NCI-H2081 (cell line): ENCODE results near the gene ZNF664.
A peak's percentile ranks its signal among the peaks of the same experiment; 100 is the strongest.

Experiments
- DNase-seq, 2 experiments: peaks; one replicate each; lab custom pipeline; 2025; lab: John Stamatoyannopoulos, UW

The ZNF664 gene

DNA sequence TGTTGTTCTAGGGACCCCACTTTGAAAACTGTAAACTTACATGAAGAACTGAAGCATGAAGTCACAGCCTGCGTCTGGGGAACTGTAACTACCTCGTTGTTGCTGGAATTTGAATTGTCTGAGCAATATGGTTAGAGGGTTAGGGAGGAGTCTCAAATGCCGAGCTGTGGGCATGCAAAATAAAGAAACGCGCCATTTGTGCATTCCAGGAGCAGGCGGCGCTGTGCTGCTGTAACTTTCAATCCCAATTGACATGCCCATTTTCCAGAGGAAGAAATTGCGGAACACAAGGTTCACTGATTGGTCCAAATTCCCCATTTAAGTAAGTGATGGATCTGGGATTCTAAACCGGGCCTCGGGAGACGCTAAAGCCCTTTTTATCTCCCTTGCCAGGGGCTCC is 61.3 kb downstream of the ZNF664 start:
- no peak for DNase-seq

DNA sequence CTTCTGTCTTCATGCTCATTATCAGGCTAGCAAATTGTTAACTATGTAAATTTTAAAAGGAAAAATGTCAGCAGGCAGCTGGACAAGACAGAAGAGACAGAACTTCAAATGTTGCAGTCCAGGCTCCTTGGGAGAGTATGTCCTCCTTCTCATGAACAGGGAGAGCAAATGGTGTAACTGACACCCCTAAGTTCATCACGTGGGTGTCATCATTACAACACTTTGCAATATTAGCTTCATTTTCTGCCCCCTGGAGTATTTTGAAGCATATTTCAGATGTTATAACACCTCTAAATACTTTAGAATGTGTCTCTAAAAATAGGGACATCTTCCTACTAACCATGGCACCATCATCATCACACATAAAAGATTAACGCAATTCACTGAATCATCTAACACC is 62.1 kb downstream of the ZNF664 start:
- no peak for DNase-seq

DNA sequence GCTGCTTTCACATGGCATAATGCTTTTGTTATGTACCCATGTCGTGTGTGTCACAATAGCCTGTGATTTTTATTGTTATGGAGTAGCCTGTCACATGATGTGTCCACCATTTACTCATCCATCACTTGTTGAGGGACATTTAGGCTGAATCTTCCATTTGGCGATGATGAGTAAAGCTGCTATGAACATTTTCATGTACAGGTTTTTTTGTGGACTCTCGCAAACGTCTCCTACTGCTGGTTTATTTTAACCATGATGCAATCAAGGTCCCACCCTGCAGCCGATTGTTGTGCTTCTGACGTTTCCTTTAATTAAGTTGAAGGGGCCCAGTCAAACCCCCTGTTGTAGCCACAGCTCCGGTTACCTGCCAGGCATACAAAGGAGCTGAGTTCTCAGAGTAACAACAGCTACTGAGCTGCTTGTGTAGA is 63.2 kb downstream of the ZNF664 start:
- peak in 1 of 2 experiments; percentile 34 for DNase-seq

DNA sequence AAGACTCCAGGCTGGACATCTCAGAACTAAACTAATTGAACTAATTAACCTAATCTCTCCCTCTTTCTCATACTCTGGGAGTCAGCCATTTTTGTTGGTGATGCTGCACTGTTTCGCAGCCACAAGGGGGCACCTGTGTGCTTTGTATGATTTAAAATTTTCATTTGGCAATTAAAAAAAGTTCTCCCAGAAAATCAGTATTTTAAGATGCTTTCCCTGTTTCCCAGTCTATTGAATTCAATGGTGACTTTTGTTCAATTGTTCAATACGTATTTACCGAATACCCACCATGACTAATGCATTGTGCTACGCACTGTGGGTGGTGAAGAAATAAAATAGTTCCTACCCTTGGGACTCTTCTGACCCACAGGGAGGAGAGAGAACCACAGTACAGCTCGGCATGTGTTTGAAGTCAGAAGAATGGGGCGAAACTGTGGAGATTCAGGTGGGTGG is 63.7 kb downstream of the ZNF664 start:
- DNase-seq = peak; percentile 27 to 47

DNA sequence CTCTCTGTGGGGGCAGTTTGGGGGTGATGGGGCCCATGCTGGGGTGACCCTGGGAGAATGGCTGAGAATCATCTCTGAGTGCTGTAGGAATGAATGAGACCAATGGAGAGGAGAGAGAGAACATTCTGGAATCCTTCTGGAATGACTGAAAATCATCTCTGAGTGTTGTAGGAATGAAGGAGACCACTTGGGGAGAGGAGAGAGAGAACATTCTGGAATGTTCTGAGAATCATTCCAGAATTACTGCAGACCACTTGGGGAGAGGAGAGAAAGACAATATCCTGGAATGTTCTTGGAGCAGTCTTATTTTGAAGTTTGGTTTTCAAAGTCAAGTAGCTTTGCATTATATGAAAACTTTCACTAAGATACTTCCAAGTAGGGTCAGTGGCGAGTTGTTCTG is 64.3 kb downstream of the ZNF664 start:
- no peak for DNase-seq

DNA sequence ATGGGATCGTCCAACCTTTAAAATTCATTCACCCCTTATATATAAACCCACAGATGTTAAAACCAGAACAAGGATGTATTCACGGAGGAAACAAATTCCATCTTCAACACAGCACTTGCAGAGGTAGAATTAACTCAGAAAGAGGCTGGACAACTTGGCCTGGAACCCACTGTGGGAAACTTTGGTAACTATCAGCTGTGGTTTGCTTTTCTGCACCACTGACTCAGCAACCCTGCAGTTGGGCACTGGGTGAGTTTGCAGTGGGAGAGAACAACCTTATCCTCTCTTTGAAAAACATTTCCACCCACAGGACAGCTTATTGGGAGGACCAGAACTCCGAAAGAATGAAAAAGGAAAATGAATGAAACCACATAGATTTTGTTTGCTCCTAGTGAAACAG is 66.3 kb downstream of the ZNF664 start:
- DNase-seq = no peak

DNA sequence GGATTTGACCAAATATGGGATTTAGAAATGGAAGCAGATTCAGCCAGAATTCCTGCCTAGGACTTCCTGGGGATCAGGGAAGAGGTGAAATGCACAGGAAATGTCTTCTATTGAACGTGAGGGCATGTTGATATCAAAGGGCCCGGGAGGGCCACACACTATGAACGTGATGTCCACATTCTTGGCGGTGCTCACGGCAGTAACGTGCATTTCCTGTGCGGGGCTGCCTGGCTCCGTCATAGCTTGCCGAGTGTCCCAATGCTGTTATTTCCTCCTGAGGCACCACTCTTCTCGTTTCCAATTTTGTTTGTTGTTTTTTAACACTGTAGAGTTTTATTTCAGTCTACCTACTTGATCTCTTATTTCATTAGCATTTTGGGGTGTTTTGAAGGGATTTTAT is 67.3 kb downstream of the ZNF664 start:
- no peak for DNase-seq

DNA sequence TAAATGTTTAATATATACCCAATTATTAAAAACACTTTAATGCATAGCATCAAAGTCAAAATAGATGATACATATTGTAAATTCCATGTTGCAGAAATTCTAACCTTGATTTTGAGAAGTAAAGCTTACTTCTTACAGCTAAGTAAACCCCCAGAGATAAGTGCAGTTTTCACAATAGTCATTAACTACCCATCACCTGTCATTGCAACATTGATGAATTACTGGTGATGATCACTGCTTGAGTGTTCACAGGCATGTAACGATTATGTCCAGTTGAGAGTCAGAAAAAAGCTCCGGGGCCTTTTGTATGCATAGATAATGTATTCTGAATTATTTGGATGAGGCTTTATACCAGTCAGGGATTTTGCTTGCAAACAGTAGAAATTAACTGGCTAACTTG is 67.7 kb downstream of the ZNF664 start:
- no peak for DNase-seq

DNA sequence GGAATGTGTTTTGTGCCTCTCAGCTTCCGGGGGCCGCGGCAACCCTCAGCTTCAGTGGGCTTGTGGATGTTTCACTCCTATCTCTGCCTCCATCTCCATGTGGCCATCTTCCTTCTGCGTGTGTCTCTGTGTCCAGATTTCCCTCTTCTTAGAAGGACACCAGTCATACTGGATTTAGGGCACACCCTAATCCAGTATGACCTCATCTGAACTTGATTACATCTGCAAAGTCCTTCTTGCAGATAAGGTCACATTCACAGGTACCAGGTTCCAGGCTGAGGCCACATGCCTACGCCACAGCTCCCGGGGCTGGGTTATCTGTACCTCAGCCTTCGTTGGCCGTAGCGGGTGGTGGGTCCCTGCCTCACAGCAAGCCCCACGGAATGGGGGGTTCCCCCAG is 68.9 kb downstream of the ZNF664 start:
- DNase-seq = no peak

DNA sequence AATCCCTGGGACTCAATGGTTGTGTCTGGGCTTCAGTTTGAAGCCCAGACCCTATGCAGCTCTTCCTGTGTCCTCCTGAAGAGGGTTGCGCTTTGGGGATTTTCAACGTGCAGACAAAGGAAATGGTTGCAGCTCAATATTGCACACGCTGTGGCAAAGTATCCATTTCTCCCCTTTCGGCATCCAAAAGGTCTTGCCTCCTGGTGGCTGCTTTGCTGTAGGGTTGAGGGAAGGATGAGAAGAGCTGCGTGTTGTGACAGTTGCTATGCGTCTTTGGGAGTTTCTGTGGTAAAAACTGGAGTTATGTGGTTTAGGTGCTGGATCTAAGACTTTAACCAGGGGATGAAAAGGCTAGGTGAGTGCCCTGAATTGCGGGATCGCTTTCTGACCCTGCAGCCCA is 71.0 kb downstream of the ZNF664 start:
- no peak for DNase-seq

DNA sequence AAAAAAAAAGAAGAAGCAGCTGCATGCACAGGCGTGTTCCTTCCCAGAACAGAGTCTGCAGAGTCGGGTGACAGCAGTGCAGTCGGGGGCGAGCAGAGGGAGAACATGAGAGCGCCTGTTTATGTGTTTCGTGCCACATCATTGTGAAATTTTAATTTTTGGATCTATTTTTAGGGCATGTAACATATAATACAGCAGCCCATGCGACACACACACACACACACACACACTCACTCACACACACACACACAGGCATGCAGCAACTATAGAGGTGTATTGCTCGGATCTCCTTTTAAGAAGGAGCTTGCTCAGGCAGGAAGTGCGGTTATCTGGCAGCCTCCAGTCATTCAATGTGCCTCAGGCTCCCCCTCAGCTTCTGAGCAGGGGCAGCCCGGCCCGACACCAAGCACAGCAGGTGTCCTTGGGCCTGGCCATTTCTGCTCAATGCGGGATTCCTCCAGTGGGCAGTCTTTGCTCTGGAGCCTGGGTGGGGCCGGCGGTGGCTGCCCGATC is 71.8 kb downstream of the ZNF664 start:
- DNase-seq = no peak

DNA sequence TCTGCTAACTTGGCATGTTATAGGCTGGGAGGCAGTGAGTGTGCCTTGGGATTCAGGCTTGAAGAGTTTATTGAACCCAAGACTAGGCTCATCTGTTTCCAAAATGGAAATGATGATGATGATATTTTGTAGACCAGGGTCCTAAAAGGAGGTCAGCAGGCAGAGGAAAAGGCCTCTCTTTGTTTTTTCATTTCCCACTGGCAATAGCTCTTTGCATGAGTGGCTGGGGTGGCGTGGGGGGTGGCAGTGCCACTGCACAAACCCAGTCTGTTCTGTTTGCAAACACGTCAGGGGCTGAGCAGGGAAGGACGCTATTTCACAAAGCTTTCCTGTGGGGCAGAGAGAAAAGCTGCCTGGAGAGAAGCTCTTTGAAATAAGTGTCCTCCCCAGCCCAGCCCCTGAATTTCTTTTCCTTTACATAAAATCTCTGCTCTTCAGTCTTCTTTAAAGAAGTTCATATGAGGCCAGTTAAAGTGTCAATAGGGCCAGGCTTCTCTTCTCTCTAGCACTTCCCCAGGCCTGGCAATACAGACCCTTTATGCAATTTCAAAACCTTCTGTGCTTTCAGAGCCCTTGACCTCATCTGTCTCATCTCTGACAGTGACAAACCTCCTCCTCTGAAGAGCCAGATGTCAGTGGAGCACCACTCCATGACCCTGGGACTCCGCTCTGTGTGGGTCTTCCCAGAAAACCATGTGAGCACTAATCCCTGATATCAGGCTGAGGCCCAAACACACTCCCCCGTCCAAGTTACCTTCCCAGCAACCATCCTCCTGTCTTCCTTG is 72.8 kb downstream of the ZNF664 start:
- DNase-seq = no peak

DNA sequence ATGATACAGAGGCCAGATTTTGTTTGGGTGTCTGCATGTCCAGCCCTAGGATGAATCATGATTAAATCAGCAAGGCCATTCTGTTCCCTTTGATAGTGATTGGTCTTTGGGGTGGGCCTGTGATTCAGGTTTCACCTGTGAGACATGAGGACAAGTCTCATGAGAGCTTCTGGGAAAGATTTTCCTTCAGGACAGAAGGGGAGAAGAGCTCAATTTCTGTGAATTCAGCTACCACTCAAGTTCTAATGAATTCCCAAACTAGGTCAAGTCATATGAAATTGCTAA is 73.4 kb downstream of the ZNF664 start:
- DNase-seq = no peak

DNA sequence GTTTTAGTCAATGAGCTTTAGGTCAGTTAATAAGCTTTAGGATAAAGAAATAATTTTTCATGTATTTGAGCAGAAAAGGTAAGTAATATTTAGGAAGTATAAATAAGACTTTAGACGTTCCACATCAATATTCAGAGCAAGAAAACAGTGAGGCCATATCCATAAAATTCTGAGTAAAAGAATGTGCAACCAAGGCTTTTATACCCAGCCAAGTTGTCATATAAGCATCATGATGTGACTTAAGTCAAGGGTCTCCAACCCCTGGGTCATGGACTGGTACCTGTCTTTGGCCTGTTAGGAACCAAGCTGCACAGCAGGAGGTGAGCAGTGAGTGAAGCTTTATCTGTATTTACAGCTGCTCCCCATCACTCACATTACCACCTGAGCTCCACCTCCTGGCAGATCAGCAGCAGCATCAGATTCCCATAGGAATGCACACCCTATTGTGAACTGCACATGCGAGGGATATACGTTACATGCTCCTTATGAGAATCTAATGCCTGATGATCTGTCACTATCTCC is 74.1 kb downstream of the ZNF664 start:
- no peak for DNase-seq

DNA sequence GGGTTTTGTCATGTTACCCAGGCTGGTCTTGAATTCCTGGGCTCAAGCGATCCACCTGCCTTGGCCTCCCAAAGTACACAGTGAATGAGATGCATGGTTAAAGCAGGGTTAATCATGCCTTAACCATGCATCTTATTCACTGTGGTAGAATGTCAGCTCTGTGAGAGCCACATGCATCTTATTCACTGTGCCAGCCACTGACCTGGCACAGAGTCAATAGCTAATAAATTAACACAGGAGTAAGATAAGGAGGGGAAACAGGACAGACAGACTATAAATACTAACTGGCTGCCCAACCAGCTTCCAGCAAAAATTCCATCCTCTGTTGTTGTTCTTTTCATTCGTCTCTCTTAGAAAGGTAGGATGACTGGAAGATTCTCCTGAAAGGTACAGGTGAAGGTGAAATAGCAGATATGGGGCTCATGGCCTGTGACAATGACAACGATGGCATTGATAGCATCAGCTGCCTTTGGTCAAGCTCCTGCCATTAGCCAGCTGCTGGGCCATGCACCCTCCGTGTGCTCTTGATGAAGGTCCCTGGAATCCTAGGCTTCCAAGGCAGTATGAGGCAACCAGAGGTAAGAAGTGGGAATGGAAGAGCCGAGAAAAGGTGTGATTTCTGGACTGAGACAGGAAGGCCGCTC is 76.6 kb downstream of the ZNF664 start:
- no peak for DNase-seq

DNA sequence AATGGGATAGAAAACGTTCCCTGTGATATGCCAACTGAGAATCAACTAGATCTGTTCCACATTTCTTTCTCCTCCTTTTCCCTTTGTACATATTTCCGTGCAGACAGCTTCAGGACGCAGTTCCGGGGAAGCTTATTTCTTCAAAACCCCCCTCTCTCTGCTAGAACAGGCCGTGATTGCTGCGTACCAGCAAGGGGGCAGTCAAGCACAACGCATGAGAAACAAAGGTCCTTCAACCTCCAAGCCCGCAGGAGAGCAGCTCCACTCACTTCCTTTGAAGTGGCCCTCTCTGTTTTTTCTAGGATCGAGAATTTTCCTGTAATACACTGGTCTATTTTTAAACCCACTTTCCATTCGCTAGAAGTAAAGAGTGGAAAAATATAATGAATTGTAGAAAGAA is 80.8 kb downstream of the ZNF664 start:
- peak in 1 of 2 experiments; percentile 10 for DNase-seq

DNA sequence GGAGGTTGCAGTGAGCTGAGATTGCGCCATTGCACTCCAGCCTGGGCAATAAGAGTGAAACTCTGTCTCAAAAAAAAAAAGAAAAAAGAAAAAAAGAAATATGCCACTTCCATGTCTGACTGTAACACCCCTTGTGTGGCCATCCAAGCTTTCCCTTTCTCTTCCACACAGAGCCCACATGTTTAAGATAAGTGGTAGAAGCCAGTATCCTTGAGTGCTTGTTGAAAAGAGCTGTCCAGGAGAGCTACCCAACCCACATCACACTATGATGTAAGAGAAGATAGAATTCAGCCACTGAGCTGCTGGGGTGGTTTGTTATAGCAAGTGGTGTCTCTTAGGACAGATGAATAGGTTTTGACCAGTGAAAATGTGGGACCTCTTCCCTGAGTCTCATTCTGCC is 82.1 kb downstream of the ZNF664 start:
- DNase-seq = no peak

DNA sequence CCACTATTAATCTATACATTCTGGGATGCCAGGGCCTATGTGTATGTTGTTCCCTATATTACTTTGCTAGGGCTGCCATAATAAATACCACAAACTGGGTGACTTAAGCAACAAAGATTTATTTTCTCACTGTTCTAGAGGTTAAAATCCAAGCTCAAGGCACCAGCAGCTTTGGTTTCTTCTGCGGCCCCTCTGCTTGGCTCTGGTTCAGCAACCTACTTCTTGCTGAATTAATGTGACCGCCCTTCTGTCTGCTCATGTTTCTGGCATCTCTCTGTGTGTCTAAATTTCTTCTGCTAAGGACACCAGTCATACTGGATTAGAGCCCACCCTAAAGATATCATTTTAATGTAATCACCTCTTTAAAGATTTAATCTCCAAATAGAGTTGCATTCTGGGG is 84.7 kb downstream of the ZNF664 start:
- DNase-seq = no peak

DNA sequence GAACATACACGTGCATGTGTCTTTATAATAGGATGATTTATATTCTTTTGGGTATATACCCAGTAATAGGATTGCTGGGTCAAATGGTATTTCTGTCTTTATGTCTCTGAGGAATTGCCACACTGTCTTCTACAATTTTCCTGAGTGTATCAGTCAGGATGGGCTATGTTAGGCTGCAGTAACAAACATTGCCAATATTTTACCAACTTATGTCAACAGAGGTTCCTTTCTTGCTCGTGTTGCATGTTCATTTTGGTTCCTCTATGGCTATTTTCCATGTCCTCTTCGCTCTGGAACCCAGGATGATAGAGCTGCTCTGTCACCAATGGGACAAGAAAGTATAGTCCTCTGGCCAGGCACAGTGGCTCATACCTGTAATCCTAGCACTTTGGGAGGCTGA is 86.7 kb downstream of the ZNF664 start:
- DNase-seq = no peak
